ENCODE data around the gene CD40LG. TPM values are rescaled to one million over a fixed set of nuclear protein-coding genes. Genes with fewer than 3 reads are reported as not detected.

Gene CD40LG
- total and polyA plus RNA-seq, 10 donors: 1.3 to 8.7 (median 2.4) TPM

DNA sequence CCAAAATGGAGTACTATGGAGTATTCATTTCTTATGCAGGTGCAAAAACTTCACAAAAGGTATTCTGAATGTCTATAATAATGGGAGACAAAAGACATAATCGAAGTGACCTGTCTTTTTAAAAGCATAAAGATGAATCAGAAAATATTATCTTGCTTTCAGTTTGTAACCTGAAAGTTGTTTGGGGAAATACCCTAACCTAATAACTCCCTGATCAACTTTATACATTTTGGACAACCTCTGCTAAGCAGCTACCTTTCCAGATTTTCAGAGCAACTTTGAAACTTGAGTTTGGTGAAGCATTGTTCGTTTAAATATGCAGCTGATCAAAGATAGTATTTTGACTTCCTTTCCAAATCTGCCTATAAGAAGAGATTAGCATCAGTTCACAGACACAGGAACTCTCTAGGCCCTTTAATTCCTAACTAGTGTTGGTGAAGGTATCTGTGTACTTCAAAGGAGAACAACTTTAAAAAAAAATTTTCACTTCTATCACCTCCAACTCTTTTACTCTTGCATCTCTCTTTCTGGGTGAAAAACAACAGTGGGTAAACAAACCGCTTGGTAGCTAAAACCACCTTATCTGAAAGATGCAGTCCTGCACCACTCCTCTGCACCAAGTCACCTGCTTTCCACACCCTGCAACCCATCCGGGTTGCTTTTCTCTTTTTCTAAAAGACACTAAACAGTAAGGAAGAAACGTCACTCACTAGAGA, 26.5 kb downstream of the CD40LG start:
- TF ChIP-seq POLR2A (IDR thresholded peaks at IDR 0.05) (no peak), POLR2AphosphoS5 (IDR thresholded peaks at IDR 0.05) (no peak)
- TF ChIP-seq, protein P1, sequence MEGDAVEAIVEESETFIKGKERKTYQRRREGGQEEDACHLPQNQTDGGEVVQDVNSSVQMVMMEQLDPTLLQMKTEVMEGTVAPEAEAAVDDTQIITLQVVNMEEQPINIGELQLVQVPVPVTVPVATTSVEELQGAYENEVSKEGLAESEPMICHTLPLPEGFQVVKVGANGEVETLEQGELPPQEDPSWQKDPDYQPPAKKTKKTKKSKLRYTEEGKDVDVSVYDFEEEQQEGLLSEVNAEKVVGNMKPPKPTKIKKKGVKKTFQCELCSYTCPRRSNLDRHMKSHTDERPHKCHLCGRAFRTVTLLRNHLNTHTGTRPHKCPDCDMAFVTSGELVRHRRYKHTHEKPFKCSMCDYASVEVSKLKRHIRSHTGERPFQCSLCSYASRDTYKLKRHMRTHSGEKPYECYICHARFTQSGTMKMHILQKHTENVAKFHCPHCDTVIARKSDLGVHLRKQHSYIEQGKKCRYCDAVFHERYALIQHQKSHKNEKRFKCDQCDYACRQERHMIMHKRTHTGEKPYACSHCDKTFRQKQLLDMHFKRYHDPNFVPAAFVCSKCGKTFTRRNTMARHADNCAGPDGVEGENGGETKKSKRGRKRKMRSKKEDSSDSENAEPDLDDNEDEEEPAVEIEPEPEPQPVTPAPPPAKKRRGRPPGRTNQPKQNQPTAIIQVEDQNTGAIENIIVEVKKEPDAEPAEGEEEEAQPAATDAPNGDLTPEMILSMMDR (IDR thresholded peaks at IDR 0.05 in 8 of 11, conservative IDR thresholded peaks at IDR 0.05 in 3 of 11): no peak
- Histone ChIP-seq H3K27me3 (replicated peaks in 1 of 7) (no peaks in the 10 kb centered on the region), H3K27ac (peak overlapping the region in 4 of 8 donors; percentile 9 to 70 (median 36)), H3K9me3 (no peaks in the 10 kb centered on the region), H3K36me3 (peaks cover 0 to 94% (median 19%) of the 10 kb centered on the region in 6 donors), H3K4me1 (no peaks in the 10 kb centered on the region), H3K4me3 (no peak overlapping the region)
- DNase-seq: no peak
- 47 to 64% (median 55%) methylated on average over 5 of the region's 5 CpGs for WGBS, 5 donors
- intact Hi-C loops (cut with DNase I; ENCODE audit: low total_unique reads): no loop called here

DNA sequence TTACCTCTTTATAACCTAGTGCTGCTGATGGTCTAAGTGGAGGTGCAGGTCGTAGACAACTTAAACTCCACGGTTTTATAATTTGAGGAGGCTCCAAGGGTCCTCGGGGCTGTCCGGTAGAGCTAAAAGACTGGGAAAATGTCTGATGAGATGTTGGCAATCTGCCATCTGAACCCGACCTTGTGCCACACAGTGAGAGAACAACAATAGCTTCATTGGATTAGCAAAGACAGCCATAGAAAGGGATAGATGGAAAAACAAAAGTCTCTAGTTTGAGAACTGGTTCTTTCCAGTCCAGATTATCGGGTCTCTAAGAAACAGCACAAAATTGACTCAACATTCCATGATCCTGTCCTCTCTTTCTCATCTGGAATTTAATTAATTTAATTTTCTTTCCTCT, 31.6 kb downstream of the CD40LG start:
- Histone ChIP-seq H3K36me3 (peaks cover 0 to 95% (median 9%) of the 10 kb centered on the region in 6 donors), H3K9me3 (no peaks in the 10 kb centered on the region), H3K4me1 (no peaks in the 10 kb centered on the region), H3K4me3 (no peak overlapping the region), H3K27ac (no peak overlapping the region), H3K27me3 (replicated peaks in 1 of 7) (no peaks in the 10 kb centered on the region)
- no peak for DNase-seq
- WGBS, 5 donors: 59 to 92% (median 84%) methylated on average over 6 of the region's 6 CpGs
- intact Hi-C loops (cut with DNase I; ENCODE audit: low total_unique reads): no loop called here
- TF ChIP-seq POLR2A (IDR thresholded peaks at IDR 0.05) (no peak), POLR2AphosphoS5 (IDR thresholded peaks at IDR 0.05) (no peak)
- TF ChIP-seq, protein P1 (IDR thresholded peaks at IDR 0.05 in 8 of 11, conservative IDR thresholded peaks at IDR 0.05 in 3 of 11): no peak

DNA sequence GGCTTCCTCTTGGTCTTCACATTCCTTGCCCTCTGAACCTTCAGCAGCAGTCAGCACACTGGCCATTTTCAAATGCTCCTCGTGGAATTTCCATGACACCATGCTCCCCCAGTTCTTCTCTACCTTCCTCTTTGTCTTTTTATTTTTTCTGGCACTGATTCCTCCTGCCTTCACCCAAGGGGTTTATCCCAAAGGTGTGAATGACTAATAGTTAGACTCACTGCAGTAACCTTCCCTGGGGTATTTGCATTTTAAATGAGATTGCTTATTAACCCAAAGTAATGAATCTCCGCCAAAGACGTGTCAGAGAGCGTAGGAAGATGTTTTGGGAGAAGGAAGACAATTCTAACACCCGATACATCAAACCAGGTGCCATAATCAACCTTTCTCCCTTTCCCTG, 36.2 kb downstream of the CD40LG start:
- intact Hi-C loops (cut with DNase I; ENCODE audit: low total_unique reads): no loop called here
- WGBS, 5 donors: 75 to 95% (median 91%) methylated on average over 5 of the region's 5 CpGs
- Histone ChIP-seq H3K9me3 (no peaks in the 10 kb centered on the region), H3K36me3 (peaks cover 0 to 94% (median 14%) of the 10 kb centered on the region in 6 donors), H3K4me1 (no peaks in the 10 kb centered on the region), H3K27ac (no peak overlapping the region), H3K27me3 (replicated peaks in 1 of 7) (no peaks in the 10 kb centered on the region), H3K4me3 (no peak overlapping the region)
- no peak for DNase-seq
- TF ChIP-seq POLR2A (IDR thresholded peaks at IDR 0.05): no peak
- TF ChIP-seq, protein P1 (IDR thresholded peaks at IDR 0.05 in 8 of 11, conservative IDR thresholded peaks at IDR 0.05 in 3 of 11): no peak
- no peak for TF ChIP-seq POLR2AphosphoS5 (IDR thresholded peaks at IDR 0.05)

DNA sequence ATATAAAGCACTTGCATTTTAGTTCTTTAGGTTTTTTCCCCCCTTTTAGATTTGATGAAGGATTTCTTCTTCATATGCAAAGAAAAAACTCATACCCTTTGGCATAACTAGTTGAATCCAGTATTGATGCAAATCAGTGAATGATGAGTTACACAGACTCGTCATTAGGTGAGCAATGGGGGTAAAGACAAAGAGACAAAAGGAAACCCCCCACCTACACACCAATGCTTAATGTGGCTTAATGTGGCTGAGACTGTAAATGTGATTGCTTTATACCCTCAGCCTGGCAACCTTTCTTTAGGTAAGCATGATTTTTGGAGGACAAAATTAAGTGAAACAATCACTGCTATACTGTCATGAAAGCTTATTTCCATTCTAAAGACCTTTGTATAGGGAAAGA, 39.5 kb downstream of the CD40LG start:
- no peak for DNase-seq
- intact Hi-C loops (cut with DNase I; ENCODE audit: low total_unique reads): no loop called here
- no peaks in the 10 kb centered on the region for H3K9me3 ChIP-seq
- peaks cover 0 to 28% (median 7%) of the 10 kb centered on the region in 6 donors for H3K4me1 ChIP-seq
- TF ChIP-seq POLR2AphosphoS5 (IDR thresholded peaks at IDR 0.05) (no peak), POLR2A (IDR thresholded peaks at IDR 0.05) (no peak)
- TF ChIP-seq, protein P1 (IDR thresholded peaks at IDR 0.05 in 8 of 11, conservative IDR thresholded peaks at IDR 0.05 in 3 of 11): no peak
- H3K4me3 ChIP-seq: no peak overlapping the region
- no peaks in the 10 kb centered on the region for H3K27me3 ChIP-seq (replicated peaks in 1 of 7)
- peaks cover 0 to 75% (median 9%) of the 10 kb centered on the region in 6 donors for H3K36me3 ChIP-seq
- WGBS, 5 donors: 48 to 79% (median 67%) methylated on average over 1 of the region's 1 CpG
- H3K27ac ChIP-seq: peak overlapping the region in 1 of 8 donors; percentile 2

Data from spleen (tissue), 11 donors.